Caki2 (cell line): ENCODE data around the gene TK2. TPM values are rescaled to one million over a fixed set of nuclear protein-coding genes. Genes with fewer than 3 reads are reported as not detected.
A peak's percentile ranks its signal among the peaks of the same experiment; 100 is the strongest.
"Not testable (repeated sequence)": the region's sequence is repeated elsewhere in the genome, so short reads cannot be mapped to it uniquely, and the experiment has no call there.

ENCODE experiments used
- DNase-seq: peaks from one replicate; pipeline ENCODE4 v3.0.0-alpha.2; 2015; ENCODE audit warnings: low read depth
- in situ Hi-C: cut with HindIII; loops from 2 replicates; pipeline ENCODE4 v1.10.0; 2016; ENCODE audit warnings: low sequenced_read_pairs, low pct_unique_long_range_greater_than_20kb, mixed read lengths
- total RNA-seq: library from RNA; depleted of rRNA; stranded (reverse); fragments of >200 nt; shearing (Covaris generic); gene quantifications from 2 replicates; pipeline ENCODE4 v1.2.3, GENCODE V29; 2014; ENCODE audit warnings: low replicate concordance; rRNA removed

Gene TK2
- total RNA-seq: 18.2 and 20.6 TPM in 2 replicates

GRCh38 chr16:66549284-66550131 lies at the start of gene TK2:
TSS of gene TK2 (minus strand) at chr16:66550122. CDS start at chr16:66550061, 61 bp downstream.
- in situ Hi-C loops: no loop called here
- peak; percentile 66 for DNase-seq

- in situ Hi-C loops: no loop called here
- DNase-seq: no peak
These were observed 48.2 kb upstream of the TK2 start for GRCh38 chr16:66598111-66598510.

DNA sequence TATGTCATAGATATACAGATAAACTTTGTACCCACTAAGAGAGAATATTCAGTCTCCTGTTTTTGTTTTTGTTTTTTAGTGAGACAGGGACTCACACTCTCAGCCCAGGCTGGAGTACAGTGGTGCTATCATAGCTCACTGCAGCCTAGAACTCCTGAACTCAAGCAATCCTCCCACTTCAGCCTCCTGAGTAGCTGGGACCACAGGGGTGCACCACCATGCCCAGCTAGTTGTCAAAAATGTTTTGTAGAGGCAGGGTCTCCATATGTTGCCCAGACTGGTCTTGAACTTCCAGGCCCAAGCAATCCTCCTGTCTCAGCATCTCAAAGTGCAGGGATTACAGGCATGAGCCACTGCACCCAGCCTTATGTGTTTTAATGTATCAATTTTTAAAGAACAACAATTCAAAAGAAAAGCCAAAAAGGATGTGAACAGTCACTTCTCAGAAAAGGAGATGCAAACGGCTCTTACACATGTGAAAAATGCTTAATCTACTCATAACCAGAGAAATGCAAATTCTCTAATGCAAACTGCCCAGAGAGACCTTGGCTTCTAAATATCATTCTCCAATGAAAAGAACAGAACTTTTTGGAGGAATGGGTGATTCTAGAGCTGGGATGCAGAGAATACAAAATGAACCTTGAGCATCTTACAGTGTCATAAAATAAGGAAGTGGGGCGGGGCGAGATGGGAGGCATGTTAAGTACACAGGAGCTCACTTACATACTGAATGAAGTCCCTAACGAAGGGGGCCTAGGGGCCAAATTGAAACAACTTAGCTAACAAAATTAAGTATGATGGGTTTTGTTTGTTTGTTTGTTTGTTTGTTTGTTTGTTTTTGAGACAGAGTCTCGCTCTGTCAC lies 47.3 kb upstream of the TK2 start:
- no peak for DNase-seq
- in situ Hi-C loops: no loop called here

GRCh38 chr16:66596559-66596958 lies 46.6 kb upstream of the TK2 start:
- DNase-seq, in situ Hi-C loops: not testable (repeated sequence)

- in situ Hi-C loops: no loop called here
These were observed 44.8 kb upstream of the TK2 start for GRCh38 chr16:66594739-66595138.

GRCh38 chr16:66592814-66593213 lies 42.9 kb upstream of the TK2 start:
- no peak for DNase-seq
- in situ Hi-C loops: no loop called here

More at GRCh38 chr16:66594739-66595138, 44.8 kb upstream of the TK2 start:
- DNase-seq: no peak

DNA sequence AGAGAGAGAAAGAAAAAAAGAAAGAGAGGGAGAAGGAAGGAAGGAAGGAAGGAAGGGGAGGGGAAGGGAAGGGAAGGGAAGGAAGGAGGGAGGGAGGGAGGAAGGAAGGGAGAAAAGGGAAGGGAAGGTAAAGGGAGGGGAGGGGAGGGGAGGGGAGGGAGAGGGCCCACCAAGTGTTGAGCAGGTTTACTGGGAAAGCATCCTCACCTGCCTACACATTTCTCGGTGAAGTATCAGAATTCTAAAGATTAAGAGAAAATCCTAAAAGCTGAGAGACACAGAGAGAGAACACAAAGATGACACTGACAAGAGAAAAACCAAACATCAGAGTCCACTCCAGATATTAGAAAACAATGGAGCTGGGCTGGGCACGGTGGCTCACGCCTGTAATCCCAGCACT lies 42.3 kb upstream of the TK2 start:
- in situ Hi-C loops: no loop called here
- DNase-seq: no peak

DNA sequence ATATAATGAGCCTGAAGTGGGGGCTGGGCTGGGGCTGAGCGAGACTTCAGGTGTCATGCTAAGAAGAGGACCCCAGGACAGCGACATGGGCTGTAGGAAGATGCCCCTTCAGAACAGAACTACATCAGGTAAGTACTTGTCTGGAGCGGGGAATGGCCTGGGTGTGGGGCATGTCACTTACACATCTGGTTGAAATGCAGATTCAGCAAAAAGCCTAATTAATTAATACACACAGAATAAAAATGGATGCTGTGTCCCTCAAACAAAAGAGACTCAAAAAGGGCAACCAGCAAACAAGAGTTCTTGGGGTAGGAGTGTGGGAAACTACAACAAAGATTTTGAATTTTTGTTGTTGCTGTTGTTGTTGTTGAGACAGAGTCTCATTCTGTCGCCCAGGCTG lies 41.1 kb upstream of the TK2 start:
- DNase-seq: no peak
- in situ Hi-C loops: no loop called here

GRCh38 chr16:66590322-66590721 lies 40.4 kb upstream of the TK2 start:
- in situ Hi-C loops: no loop called here
- DNase-seq: no peak

DNA sequence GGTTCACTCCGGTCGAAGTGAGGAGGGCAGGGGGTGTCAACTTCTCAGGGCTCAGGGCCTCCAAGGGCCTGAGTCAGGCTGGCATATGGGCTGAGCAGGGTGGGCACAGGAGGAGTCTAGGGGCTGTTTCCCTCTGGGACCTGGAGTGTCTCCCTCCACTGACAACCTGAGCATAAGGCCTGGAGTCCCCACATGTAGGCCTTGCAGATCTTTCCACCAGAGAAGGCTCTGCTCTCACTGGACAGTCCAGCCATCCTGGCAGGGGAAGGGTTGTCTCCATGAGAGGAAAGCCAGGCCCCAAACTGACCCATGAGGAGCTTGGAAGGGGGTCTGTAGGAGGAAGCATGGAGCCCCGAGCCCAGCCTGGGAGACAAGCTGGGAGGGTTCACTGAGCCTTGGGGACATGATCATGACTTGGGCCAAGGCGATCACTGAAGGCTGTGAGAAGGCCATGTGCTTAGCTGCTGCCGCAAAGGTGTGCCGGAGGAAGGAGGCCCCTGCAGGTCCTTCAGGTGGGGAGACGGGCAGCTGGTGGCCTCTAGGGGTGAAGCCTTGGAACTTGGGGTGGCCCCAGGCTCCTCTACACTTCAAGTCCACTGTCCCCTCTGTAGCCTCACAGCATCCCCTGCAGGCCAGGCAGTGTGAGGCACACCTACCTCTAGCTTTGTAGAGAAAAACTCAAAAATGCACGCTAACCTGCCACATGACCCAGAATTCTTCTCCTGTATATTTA lies 39.2 kb upstream of the TK2 start:
- DNase-seq: no peak
- in situ Hi-C loops: no loop called here

- in situ Hi-C loops: no loop called here
- DNase-seq: no peak
These were observed 38.1 kb upstream of the TK2 start for GRCh38 chr16:66587881-66588600.

DNA sequence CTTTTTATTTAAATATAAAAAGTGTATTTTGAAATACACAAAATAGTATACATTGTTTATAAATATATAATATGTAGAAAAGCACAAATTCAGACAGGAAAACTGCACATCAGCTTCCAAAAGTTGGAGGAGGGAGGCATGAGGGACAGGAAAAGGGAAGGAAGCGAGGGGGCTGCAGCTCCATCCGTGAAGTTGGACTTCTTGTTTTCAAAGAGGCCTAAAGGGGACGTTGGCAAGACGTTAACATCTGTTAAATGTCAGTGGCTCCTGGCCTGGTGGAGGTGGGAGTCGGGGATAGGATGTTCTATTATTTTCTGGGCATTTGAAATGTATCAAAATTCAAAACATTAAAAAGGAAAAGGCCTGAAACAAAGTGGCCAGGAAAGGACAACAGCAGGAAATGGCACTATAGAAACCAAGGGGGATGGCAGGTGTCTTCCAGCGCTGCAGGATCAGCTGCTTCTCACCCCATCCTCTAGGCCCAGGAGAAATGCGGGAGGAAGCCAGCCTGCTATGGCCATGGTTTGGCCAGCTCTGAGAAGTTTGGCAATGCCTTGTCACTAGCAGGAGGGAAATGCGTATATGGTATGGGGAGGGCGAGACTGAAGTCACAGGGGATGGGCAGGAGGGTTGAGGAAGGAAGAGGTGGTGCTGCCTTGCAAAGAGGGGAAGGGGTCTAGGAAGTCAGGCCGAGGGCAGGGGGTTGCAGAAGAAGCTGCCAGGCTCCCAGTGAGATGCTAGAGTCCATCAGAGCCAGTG lies 35.7 kb upstream of the TK2 start:
- in situ Hi-C loops: no loop called here

DNA sequence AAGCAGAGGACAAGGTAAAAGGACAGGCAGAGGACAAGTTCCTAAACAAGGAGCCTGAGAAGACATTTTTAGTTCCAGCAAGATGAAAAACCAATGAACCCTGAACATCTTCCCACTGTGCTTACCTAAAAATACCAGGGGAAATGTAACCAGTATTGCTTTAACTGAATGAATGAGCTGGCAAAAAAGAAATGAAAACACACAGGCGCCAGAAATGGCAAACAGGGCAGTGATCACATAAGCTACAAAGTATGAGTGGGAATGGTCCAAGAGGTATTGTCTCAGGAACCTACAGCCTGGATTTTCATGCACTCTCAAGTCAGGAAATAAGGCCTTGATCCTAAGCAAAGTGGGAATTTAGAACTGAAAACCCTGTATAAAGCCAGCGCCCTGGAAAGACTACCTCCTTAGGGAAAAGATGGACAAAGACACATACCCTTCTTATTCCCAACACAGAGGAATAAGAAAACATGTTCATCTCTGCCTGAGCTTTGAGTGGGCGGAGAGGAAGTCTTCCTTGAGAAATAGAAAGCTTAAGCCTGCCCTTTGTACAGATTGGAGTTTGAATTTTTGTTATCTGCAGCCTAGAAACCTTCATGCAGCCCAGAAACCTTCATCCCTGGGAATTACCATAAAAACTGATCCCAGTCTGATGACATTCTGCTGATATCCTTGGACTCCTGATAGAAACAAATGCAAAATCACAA lies 31.5 kb upstream of the TK2 start:
- in situ Hi-C loops: no loop called here
- DNase-seq: peak; percentile 62

More for the DNA sequence above, 35.7 kb upstream of the TK2 start:
- no peak for DNase-seq

DNA sequence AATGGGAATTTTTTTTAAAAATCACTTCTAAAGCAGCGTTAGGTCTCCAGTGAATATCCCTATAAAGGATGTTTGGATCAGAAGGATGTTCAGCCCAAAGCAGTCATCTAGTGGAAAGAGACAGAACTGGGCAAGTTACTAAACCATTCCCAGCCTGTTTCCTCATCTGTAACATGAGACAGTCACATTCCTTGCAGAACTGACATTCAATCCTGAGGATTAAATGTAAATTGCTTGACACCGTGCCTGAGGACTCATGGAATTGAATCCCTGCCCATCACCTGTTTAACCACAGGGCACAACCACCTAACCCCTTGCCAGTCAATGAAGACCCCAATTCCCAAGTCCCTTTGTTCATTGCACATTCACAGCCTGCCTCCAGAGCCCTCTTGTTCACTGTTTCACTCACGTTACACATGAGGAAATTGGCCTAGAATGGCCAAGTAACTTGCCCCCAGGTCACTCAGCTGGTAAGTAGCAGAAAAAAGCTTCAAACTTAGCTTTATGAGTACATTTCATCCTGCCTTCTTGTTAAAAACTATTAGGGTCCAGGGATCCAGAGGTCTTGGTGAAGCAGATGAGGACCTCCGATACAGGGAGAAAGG lies 30.8 kb upstream of the TK2 start:
- in situ Hi-C loops: no loop called here
- DNase-seq: peak; percentile 60

GRCh38 chr16:66578651-66579531 lies 29.0 kb upstream of the TK2 start, which contains the start of gene CMTM2:
TSS of gene CMTM2 (plus strand) at chr16:66579463. CDS start at chr16:66579608, 145 bp downstream.
- in situ Hi-C loops: no loop called here
- DNase-seq: no peak
